ENCODE data around the gene RETREG3.
A peak's percentile ranks its signal among the peaks of the same experiment; 100 is the strongest.

Gene RETREG3

DNA sequence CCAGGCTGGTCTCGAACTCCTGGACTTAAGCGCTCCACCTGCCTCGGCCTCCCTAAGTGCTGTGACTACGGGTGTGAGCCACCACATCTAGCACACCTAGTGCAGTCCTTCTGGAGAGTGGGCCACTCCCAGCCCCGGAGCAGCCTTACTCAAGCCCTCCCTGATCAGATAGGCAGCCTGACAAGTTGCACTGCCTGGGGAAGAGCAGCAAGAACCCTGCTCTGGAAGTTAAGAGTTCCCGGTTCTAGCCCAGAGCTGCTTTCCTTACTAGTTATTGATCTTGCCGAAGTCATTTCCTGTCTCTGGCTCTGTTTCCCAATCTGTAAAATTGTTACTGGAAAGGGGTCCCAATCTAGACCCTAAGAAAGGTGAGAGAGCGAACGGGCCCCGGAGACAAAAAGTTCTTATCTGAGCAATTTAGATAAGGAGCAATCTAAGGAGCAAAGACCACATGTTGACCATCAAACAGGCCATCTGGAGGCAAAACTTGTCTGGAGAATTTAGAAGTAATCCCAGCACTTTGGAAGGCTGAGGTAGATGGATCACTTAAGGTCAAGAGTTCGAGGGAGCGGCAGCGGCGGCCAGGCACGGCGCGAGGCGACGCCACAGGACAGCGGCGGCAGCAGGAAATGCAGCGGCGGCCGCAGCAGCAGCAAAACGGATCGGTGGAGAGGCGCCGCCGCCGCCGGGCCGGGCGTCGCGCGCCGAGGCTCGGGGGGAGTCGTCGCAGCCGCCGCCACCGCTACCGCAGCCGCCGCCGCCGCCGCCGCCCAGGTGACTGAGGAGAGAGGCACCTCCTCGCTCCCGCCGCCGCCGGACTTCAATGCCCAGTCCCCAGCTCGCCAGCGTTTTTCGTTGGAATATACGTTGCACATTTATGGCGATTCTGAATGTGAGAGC, 77.5 kb downstream of the RETREG3 start:
- H2AFZ ChIP-seq (ENCODE audit: low read length): peak overlapping the region; percentile 70; the same call in 1 of the 2 replicates
- peak overlapping the region; percentile 50; the same call in 1 of the 2 replicates for H3K4me3 ChIP-seq (ENCODE audit: low read length)
- TF ChIP-seq EZH2 (optimal IDR thresholded peaks at IDR 0.05; ENCODE audit: low read depth, low read length): no peak
- TF ChIP-seq, protein P1, sequence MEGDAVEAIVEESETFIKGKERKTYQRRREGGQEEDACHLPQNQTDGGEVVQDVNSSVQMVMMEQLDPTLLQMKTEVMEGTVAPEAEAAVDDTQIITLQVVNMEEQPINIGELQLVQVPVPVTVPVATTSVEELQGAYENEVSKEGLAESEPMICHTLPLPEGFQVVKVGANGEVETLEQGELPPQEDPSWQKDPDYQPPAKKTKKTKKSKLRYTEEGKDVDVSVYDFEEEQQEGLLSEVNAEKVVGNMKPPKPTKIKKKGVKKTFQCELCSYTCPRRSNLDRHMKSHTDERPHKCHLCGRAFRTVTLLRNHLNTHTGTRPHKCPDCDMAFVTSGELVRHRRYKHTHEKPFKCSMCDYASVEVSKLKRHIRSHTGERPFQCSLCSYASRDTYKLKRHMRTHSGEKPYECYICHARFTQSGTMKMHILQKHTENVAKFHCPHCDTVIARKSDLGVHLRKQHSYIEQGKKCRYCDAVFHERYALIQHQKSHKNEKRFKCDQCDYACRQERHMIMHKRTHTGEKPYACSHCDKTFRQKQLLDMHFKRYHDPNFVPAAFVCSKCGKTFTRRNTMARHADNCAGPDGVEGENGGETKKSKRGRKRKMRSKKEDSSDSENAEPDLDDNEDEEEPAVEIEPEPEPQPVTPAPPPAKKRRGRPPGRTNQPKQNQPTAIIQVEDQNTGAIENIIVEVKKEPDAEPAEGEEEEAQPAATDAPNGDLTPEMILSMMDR (IDR thresholded peaks at IDR 0.05; ENCODE audit: low read length): peak; percentile 43
- TF ChIP-seq EZH2phosphoT487 (IDR thresholded peaks at IDR 0.05; ENCODE audit: low read length): no peak
- peaks cover 29% of the 10 kb centered on the region for H3K4me1 ChIP-seq (ENCODE audit: low read length)
- H3K27me3 ChIP-seq (replicated peaks; ENCODE audit: insufficient read depth, low read length): no peaks in the 10 kb centered on the region
- no peaks in the 10 kb centered on the region for H3K36me3 ChIP-seq (replicated peaks; ENCODE audit: insufficient read depth, low read length)
- peak overlapping the region; percentile 23; the same call in 1 of the 2 replicates for H3K27ac ChIP-seq (ENCODE audit: low read length)
- H3K9me2 ChIP-seq (replicated peaks; ENCODE audit: insufficient read depth, low read length): no peaks in the 10 kb centered on the region
- H3K9me3 ChIP-seq (replicated peaks; ENCODE audit: insufficient read depth, low read length): no peaks in the 10 kb centered on the region
- H3K4me2 ChIP-seq (ENCODE audit: low read depth, low read length): peak overlapping the region; percentile 38; the same call in 1 of the 2 replicates
- peak; percentile 68 for DNase-seq
- no peak overlapping the region for H3K9ac ChIP-seq (ENCODE audit: low read length)
- H4K20me1 ChIP-seq (ENCODE audit: insufficient read depth, low read length): no peaks in the 10 kb centered on the region
- H3F3A ChIP-seq (ENCODE audit: insufficient read depth, low read length): peaks cover 24% of the 10 kb centered on the region
- H3K79me2 ChIP-seq (ENCODE audit: low read length): peaks cover 6% of the 10 kb centered on the region

DNA sequence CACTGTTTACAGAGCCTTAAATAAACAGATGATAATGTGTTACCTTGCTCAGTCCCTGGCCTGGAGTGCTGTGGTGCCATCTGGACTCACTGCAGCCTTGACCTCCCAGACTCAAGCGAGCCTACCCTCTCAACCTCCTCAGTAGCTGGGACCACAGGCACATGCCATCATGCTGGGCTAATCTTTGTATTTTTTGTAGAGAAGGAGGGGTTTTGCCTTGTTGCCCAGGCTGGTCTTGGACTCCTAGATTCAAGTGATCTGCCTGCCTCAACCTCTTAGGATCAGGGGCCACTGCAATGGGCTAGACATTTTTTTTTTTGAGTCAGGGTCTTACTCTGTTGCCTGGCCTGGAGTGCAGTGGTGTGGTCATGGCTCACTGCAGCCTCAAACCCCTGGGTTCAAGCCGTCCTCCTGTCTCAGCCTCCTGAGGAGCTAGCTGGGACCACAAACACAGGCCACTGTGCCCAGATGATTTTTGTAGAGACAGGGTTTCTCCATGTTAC, 78.2 kb downstream of the RETREG3 start:
- H3K79me2 ChIP-seq (ENCODE audit: low read length): 0 out of 2 replicates have a peak, but pooled peaks cover 4% of the 10 kb centered on the region
- TF ChIP-seq, protein P1 (IDR thresholded peaks at IDR 0.05; ENCODE audit: low read length): no peak
- TF ChIP-seq EZH2 (optimal IDR thresholded peaks at IDR 0.05; ENCODE audit: low read depth, low read length) (no peak), EZH2phosphoT487 (IDR thresholded peaks at IDR 0.05; ENCODE audit: low read length) (no peak)
- H3K27ac ChIP-seq (ENCODE audit: low read length): peak overlapping the region; percentile 41; the same call in 1 of the 2 replicates
- H3K4me3 ChIP-seq (ENCODE audit: low read length): no peak overlapping the region
- H3K4me2 ChIP-seq (ENCODE audit: low read depth, low read length): 0 out of 2 replicates have a peak overlapping the region, but pooled peaks have one; percentile 53
- no peaks in the 10 kb centered on the region for H3K27me3 ChIP-seq (replicated peaks; ENCODE audit: insufficient read depth, low read length)
- H3K9me3 ChIP-seq (replicated peaks; ENCODE audit: insufficient read depth, low read length): no peaks in the 10 kb centered on the region
- H3K9me2 ChIP-seq (replicated peaks; ENCODE audit: insufficient read depth, low read length): no peaks in the 10 kb centered on the region
- DNase-seq: no peak
- no peaks in the 10 kb centered on the region for H4K20me1 ChIP-seq (ENCODE audit: insufficient read depth, low read length)
- peaks cover 29% of the 10 kb centered on the region for H3K4me1 ChIP-seq (ENCODE audit: low read length)
- no peak overlapping the region for H2AFZ ChIP-seq (ENCODE audit: low read length)
- H3F3A ChIP-seq (ENCODE audit: insufficient read depth, low read length): peaks cover 22% of the 10 kb centered on the region
- H3K9ac ChIP-seq (ENCODE audit: low read length): no peak overlapping the region
- H3K36me3 ChIP-seq (replicated peaks; ENCODE audit: insufficient read depth, low read length): no peaks in the 10 kb centered on the region

All from MM.1S (cell line).